ENCODE measurements around the gene TXNRD1. TPM values are rescaled to one million over a fixed set of nuclear protein-coding genes. Genes with fewer than 3 reads are reported as not detected.

Gene TXNRD1
- total RNA-seq, 1 experiment from 2014 or later, result 327 TPM

DNA sequence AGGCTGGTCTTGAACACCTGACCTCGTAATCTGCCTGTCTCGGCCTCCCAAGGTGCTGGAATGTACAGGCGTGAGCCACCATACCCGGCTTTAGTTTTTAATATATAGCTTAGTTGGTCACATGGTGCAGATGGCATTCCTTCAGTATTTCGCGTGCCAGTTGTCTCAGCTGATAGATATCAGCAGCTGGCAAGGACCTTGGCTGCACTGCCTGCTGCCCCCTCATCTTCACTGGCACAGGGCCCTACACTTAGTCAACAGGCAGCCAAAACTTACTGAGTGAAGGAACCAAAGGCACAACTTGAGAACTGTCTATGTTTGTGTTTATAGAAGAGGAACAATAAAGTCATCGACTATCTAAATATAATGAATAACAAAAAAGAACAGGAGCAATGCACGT, 119.0 kb downstream of the TXNRD1 start:
- ChIA-PET CTCF (no interaction called here), RAD21 (ENCODE audit: low non-redundant PET in 1 of 2, low total read pairs in 2 of 2, uncharacterized antibody in 2 of 2, unreplicated experiment in 2 of 2) (no interaction called here), POLR2A (no interaction called here)
- peaks cover 91% of the 10 kb centered on the region for H3K79me2 ChIP-seq (ENCODE audit: insufficient read depth, low read length)
- H2AFZ ChIP-seq (ENCODE audit: low read depth, low read length, poor library complexity, severe bottlenecking), result no peak overlapping the region
- peaks cover 48 to 65% of the 10 kb centered on the region in 2 experiments for H3K36me3 ChIP-seq (ENCODE audit: control insufficient read depth in 1 of 2, insufficient read depth in 2 of 2, low read length in 2 of 2)
- no peak overlapping the region for H3K27ac ChIP-seq (ENCODE audit: low read depth, low read length)
- H4K20me1 ChIP-seq (ENCODE audit: insufficient read depth), result peaks cover 13% of the 10 kb centered on the region; the same call in 1 of the 2 replicates
- H3K9me2 ChIP-seq (ENCODE audit: insufficient read depth), result no peaks in the 10 kb centered on the region
- intact Hi-C loops (cut with micrococcal nuclease), result no loop called here
- H3K4me3 ChIP-seq (replicated peaks in 1 of 2; ENCODE audit: low read depth in 1 of 2, low read length in 2 of 2), result no peak overlapping the region
- no peak for ATAC-seq
- no peak for TF ChIP-seq EZH2 (IDR thresholded peaks at IDR 0.05)
- TF ChIP-seq EGR1 (IDR thresholded peaks at IDR 0.05; ENCODE audit: low read depth), result no peak
- TF ChIP-seq YY1 (IDR thresholded peaks at IDR 0.05; ENCODE audit: extremely low read depth, insufficient replicate concordance, low read depth, low read length), result no peak
- TF ChIP-seq, protein P1, sequence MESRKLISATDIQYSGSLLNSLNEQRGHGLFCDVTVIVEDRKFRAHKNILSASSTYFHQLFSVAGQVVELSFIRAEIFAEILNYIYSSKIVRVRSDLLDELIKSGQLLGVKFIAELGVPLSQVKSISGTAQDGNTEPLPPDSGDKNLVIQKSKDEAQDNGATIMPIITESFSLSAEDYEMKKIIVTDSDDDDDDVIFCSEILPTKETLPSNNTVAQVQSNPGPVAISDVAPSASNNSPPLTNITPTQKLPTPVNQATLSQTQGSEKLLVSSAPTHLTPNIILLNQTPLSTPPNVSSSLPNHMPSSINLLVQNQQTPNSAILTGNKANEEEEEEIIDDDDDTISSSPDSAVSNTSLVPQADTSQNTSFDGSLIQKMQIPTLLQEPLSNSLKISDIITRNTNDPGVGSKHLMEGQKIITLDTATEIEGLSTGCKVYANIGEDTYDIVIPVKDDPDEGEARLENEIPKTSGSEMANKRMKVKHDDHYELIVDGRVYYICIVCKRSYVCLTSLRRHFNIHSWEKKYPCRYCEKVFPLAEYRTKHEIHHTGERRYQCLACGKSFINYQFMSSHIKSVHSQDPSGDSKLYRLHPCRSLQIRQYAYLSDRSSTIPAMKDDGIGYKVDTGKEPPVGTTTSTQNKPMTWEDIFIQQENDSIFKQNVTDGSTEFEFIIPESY (IDR thresholded peaks at IDR 0.05; ENCODE audit: extremely low read depth, insufficient replicate concordance, low read length), result no peak
- TF ChIP-seq FOSL1 (IDR thresholded peaks at IDR 0.05; ENCODE audit: low read depth), result no peak
- no peak for TF ChIP-seq RAD21 (IDR thresholded peaks at IDR 0.05; ENCODE audit: low read depth)
- no peak for TF ChIP-seq SIN3A (IDR thresholded peaks at IDR 0.05; ENCODE audit: low read depth)
- TF ChIP-seq, protein P2, sequence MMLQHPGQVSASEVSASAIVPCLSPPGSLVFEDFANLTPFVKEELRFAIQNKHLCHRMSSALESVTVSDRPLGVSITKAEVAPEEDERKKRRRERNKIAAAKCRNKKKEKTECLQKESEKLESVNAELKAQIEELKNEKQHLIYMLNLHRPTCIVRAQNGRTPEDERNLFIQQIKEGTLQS (IDR thresholded peaks at IDR 0.05), result no peak
- no peak for TF ChIP-seq JUND (IDR thresholded peaks at IDR 0.05)
- TF ChIP-seq TCF7L2 (IDR thresholded peaks at IDR 0.05; ENCODE audit: borderline replicate concordance, extremely low read depth, insufficient read depth, insufficient read length), result no peak
- TF ChIP-seq, protein P3, sequence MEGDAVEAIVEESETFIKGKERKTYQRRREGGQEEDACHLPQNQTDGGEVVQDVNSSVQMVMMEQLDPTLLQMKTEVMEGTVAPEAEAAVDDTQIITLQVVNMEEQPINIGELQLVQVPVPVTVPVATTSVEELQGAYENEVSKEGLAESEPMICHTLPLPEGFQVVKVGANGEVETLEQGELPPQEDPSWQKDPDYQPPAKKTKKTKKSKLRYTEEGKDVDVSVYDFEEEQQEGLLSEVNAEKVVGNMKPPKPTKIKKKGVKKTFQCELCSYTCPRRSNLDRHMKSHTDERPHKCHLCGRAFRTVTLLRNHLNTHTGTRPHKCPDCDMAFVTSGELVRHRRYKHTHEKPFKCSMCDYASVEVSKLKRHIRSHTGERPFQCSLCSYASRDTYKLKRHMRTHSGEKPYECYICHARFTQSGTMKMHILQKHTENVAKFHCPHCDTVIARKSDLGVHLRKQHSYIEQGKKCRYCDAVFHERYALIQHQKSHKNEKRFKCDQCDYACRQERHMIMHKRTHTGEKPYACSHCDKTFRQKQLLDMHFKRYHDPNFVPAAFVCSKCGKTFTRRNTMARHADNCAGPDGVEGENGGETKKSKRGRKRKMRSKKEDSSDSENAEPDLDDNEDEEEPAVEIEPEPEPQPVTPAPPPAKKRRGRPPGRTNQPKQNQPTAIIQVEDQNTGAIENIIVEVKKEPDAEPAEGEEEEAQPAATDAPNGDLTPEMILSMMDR (IDR thresholded peaks at IDR 0.05 in 2 of 3, conservative IDR thresholded peaks at IDR 0.05 in 1 of 3; ENCODE audit: borderline replicate concordance in 1 of 3, insufficient read depth in 1 of 3, low read depth in 2 of 3, low read length in 2 of 3), result no peak
- no peak for TF ChIP-seq POLR2A (IDR thresholded peaks at IDR 0.05; ENCODE audit: borderline replicate concordance, extremely low read depth, insufficient read depth, insufficient read length)
- TF ChIP-seq, protein P4, sequence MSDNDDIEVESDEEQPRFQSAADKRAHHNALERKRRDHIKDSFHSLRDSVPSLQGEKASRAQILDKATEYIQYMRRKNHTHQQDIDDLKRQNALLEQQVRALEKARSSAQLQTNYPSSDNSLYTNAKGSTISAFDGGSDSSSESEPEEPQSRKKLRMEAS (IDR thresholded peaks at IDR 0.05), result no peak
- TF ChIP-seq ZFX (IDR thresholded peaks at IDR 0.05), result no peak
- TF ChIP-seq SRF (IDR thresholded peaks at IDR 0.05; ENCODE audit: low read depth), result no peak
- H3K27me3 ChIP-seq (ENCODE audit: insufficient read depth, low read length), result no peaks in the 10 kb centered on the region
- H3K9me3 ChIP-seq (ENCODE audit: control insufficient read depth in 1 of 2, insufficient read depth in 1 of 2, low read depth in 1 of 2, low read length in 2 of 2), result no peaks in the 10 kb centered on the region
- H3K4me2 ChIP-seq (ENCODE audit: low read length), result no peak overlapping the region
- no TSS peak for BruUV-seq (replicated peaks)
- no peaks in the 10 kb centered on the region for H3K4me1 ChIP-seq (ENCODE audit: control insufficient read depth in 1 of 2, insufficient read depth in 2 of 2, low read length in 2 of 2)
- no peak overlapping the region for H3K9ac ChIP-seq (ENCODE audit: low read length)
- DNase-seq (ENCODE audit: low read depth, low spot score), result no peak
